Suppressor macrophage treated with lipopolysaccharide for 1 hour (primary cell): ENCODE results near the gene PLCB3.

Source experiments
- DNase-seq, 3 donors: peaks; one replicate each; pipeline ENCODE4 v3.0.0-alpha.2; 2020 to 2022

PLCB3 gene

GRCh38 chr11:64223001-64223651 lies 28.2 kb upstream of the PLCB3 start:
- DNase-seq = no peak

- no peak for DNase-seq
These were observed 27.0 kb upstream of the PLCB3 start for GRCh38 chr11:64224151-64224890.

DNA sequence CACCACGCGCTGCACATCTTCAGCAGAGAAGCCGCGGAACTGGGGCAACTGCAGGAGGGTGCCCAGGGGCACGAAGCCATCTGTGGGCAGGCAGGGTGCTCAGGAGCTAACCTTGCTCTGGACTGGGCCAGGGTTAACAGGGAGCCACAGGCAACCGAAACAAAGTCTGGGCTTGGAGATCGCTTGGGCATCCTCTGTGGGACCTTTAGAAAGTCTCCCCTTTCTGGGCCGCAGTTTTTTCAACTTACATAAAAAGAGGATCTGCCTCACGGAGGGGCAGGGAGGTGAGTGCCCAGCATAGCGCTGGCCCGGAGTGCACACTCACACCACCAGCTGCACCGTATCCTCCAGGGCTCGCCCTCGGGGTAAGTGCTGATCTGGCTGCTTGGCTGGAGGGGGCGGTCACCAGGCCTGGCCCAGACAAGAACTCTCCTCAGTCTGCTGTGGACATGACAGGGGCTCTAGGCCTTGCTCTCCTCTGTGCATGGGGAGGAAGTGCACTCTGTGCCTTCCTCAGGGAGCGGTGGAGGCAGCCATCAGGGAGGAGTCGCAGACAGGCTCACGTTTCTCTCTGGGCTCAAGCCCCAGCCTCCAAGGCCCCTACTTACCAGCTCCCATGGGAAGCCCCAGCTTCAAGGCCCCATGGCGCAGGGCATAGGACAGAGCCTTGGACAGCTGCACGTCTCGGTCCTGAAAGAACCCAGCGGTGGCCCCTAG lies 26.3 kb upstream of the PLCB3 start:
- DNase-seq = no peak

DNA sequence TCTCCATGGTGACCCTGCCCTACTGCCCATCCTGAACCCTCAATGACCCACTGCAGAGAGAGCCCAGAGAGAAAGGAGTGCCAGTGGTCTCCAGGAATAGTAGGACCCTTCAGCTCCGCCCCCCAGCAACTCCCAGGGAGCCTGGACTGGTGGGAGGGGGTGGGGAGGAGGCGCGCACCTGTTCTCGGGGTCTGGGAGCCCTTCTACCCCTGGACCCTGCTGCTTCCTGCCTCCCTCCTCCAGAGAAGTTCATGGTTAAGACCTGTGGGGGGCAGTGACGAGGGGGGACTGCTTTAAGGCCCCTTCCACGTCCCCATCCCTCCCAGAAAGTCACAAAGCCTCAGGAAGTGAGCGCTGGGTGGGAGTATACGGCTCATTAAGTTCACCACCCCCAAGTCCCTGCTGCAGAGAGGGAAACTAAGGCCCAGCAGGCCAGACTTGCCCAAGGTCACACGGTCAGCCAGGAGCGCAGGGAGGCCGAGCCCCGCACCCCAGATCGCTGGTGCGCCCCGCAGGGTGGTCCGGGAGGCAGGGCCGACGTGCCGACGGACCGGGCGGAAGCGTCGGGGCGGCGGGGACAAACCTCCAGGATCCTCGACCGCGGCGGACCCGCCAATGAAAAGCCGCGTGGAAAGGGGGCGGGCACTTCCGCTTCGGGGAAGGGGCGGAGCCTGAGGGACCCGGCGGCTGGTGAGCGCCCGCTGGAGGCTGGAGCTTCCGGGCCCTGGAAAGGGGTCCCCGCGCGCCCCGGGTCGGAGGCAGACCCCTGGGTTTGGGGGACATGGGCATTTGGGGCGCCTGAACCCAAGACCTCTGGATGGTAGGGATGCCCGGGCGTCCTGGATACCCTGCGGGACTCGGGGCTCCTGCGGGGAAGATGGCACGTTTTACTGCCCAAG lies 25.5 kb upstream of the PLCB3 start, which contains the start of the genes NUDT22 and TRPT1:
Gene NUDT22, plus strand, starts transcription at position 667 of the 899 bp plus-strand sequence. CDS start 379 bp downstream, outside the sequence.
Gene TRPT1, minus strand, starts transcription at position 579 of the 899 bp plus-strand sequence. Its CDS starts 326 bp downstream, at position 253.
- peak; percentile 91 to 96 (median 92) for DNase-seq

DNA sequence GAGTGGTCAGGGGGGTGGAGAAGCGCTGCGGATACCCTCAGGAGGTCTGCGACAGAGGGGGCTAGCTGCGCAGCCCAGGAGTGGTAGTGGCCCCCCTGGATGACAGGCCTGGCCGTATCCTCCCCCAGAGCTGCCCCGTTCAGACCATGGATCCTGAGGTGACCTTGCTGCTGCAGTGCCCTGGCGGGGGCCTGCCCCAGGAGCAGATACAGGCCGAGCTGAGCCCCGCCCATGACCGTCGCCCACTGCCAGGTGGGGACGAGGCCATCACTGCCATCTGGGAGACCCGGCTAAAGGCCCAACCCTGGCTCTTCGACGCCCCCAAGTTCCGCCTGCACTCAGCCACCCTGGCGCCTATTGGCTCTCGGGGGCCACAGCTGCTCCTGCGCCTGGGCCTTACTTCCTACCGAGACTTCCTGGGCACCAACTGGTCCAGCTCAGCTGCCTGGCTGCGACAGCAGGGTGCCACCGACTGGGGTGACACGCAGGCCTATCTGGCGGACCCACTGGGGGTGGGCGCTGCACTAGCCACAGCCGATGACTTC lies 24.8 kb upstream of the PLCB3 start:
- DNase-seq = peak; percentile 65 to 78 (median 71)

GRCh38 chr11:64227405-64227956 lies 23.8 kb upstream of the PLCB3 start:
- DNase-seq = no peak

GRCh38 chr11:64229090-64229743 lies 22.1 kb upstream of the PLCB3 start:
- DNase-seq = no peak

DNA sequence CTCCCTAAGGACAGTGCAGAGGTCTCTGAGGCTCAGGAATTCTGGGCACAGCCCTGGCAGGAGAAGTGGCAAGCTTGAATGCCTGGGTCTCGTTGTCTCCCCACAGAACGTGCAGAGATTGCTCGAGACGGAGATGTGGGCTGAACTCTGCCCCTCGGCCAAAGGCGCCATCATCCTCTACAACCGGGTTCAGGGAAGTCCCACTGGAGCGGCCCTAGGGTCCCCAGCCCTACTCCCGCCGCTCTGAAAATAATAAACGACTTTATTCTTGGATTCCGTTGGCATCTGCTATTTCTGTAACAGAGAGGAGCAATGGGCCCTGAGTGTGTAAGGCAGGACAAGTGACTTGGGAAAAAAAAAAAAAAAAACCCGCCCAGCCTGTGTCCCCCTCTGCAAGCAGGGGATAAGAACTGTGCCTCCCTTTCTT lies 21.6 kb upstream of the PLCB3 start:
- DNase-seq = no peak

GRCh38 chr11:64230171-64230984 lies 21.0 kb upstream of the PLCB3 start, which contains the start of gene DNAJC4:
Gene DNAJC4 (plus strand): TSS chr11:64230548. CDS start chr11:64230855, 307 bp downstream.
- peak; percentile 77 to 90 (median 81) for DNase-seq

- no peak for DNase-seq
These were observed 20.4 kb upstream of the PLCB3 start for GRCh38 chr11:64230985-64231365.

DNA sequence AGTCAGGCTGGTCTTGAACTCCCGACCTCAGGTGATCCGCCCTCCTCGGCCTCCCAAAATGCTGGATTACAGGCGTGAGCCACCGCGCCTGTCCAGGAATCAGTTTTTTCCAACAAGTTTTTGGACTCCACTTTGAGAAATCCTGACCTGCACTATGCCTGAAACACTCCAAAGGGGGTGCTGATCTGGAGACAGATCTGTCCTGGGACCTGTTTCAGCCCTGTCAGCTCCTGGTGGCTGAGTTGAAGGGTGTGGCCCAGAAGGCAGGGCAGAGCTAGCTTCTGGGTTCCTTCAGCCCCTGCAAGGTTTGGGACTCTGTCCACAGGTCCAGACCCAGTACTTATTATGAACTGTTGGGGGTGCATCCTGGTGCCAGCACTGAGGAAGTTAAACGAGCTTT lies 19.8 kb upstream of the PLCB3 start:
- no peak for DNase-seq

DNA sequence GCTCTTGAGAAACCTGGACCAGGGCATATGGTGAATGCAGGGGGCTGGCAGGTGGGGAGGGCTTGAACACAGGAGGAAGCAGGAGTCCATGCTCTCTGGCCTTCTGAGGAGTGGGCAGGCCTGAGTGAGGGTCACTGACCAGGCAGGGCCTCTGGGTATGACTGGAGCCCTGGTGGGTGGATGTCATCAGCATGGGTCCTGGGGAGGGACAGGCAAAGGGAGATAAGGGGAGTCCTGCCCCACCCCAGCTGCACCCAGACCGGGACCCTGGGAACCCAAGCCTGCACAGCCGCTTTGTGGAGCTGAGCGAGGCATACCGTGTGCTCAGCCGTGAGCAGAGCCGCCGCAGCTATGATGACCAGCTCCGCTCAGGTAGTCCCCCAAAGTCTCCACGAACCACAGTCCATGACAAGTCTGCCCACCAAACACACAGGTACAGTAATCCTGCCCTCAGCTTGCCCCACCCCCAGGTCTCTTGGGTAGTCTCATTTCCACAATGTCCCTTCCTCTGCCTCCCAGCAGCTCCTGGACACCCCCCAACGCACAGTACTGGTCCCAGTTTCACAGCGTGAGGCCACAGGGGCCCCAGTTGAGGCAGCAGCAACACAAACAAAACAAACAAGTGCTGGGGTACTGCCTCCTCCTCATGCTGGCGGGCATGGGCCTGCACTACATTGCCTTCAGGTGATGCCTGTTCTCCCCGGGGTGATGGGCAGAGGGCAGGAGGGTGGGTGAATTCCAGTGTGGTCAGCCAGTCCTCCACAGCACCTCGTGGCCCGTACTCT lies 19.0 kb upstream of the PLCB3 start:
- DNase-seq = no peak

DNA sequence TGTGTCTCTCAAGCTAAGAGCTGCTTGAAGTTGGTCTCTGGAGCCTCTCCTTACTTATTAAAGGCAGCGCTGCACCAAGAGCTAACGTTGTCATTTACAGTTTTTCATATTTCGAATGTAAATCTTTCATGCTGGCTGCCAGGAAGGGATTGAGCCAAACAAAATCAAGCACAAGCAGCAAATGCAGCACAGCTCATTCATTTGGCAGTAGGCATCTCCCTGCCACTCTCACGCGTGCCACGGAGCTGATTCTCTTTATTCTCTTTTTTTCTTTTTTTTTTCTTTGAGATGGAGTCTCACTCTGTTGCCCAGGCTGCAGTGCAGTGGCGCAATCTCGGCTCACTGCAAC lies 18.4 kb upstream of the PLCB3 start:
- DNase-seq = no peak

GRCh38 chr11:64233913-64234586 lies 17.3 kb upstream of the PLCB3 start, which contains the start of gene VEGFB:
Gene VEGFB (plus strand): TSS chr11:64234584. CDS start chr11:64234834, 250 bp downstream.
- DNase-seq = peak; percentile 54 to 83 (median 62)

- DNase-seq = peak in 2 of 3 donors; percentile 39 to 74
These were observed 16.5 kb upstream of the PLCB3 start for GRCh38 chr11:64234647-64235379.

- no peak for DNase-seq
These were observed 15.7 kb upstream of the PLCB3 start for GRCh38 chr11:64235437-64236161.

DNA sequence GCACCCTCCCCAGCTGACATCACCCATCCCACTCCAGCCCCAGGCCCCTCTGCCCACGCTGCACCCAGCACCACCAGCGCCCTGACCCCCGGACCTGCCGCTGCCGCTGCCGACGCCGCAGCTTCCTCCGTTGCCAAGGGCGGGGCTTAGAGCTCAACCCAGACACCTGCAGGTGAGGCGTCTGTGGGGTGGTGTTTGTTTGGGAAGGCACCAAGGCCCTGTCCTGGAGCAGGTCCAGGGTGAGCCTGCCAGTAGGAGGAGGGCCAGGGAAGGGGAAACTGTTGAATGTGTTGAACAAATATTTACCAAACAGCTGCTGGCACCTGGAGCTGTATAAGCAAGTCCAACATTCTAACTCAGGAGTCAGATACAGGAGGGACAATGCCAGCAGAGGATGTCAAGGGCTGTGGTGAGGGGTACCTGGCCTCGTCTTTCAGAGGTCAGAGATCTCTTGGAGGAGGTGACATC lies 13.8 kb upstream of the PLCB3 start:
- DNase-seq = no peak
